K562 (cell line): ENCODE measurements around the gene UBE2H. TPM values are rescaled to one million over a fixed set of nuclear protein-coding genes. Genes with fewer than 3 reads are reported as not detected.

ENCODE experiments used
- ATF1 ChIP-seq, 2 experiments: fragments of 450-650 bp in 1 of 2; IDR thresholded peaks; 2 replicates each; pipeline ENCODE4 v1.6.1; 2016; ENCODE audit warnings: missing compliant biosample characterization in 1 of 2, missing genetic modification characterization in 1 of 2
- CBFB ChIP-seq: sonication (generic); formaldehyde crosslinking; IDR thresholded peaks from 2 replicates; pipeline ENCODE4 v1.4.0; 2020; ENCODE audit warnings: mild to moderate bottlenecking, missing genetic modification reagents
- CTBP1 ChIP-seq: fragments of 450-650 bp; IDR thresholded peaks from 2 replicates; pipeline ENCODE4 v1.6.1; 2016; ENCODE audit warnings: borderline replicate concordance
- CXXC5 ChIP-seq: fragments of 250-450 bp; sonication (Bioruptor Pico); IDR thresholded peaks from 2 replicates; pipeline ENCODE4 v1.8.0; 2022; ENCODE audit warnings: inconsistent platforms, mild to moderate bottlenecking, moderate library complexity
- E2F3 ChIP-seq: fragments of 250-450 bp; sonication (Bioruptor Pico); IDR thresholded peaks from 2 replicates; pipeline ENCODE4 v1.4.0; 2020; ENCODE audit warnings: mild to moderate bottlenecking
- ESRRA ChIP-seq: fragments of 450-650 bp; IDR thresholded peaks from 2 replicates; pipeline ENCODE4 v1.6.1; 2014; ENCODE audit warnings: low read depth, mild to moderate bottlenecking, moderate library complexity, borderline replicate concordance
- HSF4 ChIP-seq: fragments of 250-450 bp; sonication (Bioruptor Pico); IDR thresholded peaks from 2 replicates; pipeline ENCODE4 v2.1.2; 2022; ENCODE audit warnings: mild to moderate bottlenecking, moderate library complexity, borderline replicate concordance
- LEF1 ChIP-seq: fragments of 450-650 bp; IDR thresholded peaks from 2 replicates; pipeline ENCODE4 v1.6.1; 2016; ENCODE audit warnings: mild to moderate bottlenecking
- MED1 ChIP-seq: sonication (generic); formaldehyde crosslinking; IDR thresholded peaks from 2 replicates; pipeline ENCODE4 v1.8.1; 2023; ENCODE audit warnings: missing genetic modification reagents, borderline replicate concordance
- NBN ChIP-seq: fragments of 450-650 bp; IDR thresholded peaks from 2 replicates; pipeline ENCODE4 v1.6.1; 2016; ENCODE audit warnings: low read depth, mild to moderate bottlenecking
- NFE2 ChIP-seq: IDR thresholded peaks from 2 replicates; pipeline ENCODE4 v1.6.1; 2014; ENCODE audit warnings: antibody characterized with exemption, low read depth
- POLR3G ChIP-seq: IDR thresholded peaks from 2 replicates; pipeline ENCODE4 v1.6.1; 2011; ENCODE audit not compliant: insufficient read length, insufficient replicate concordance; ENCODE audit errors: extremely low read depth
- RBM34 ChIP-seq: fragments of 200-400 bp; formaldehyde crosslinking; IDR thresholded peaks from 2 replicates; pipeline ENCODE4 v1.6.1; 2018; ENCODE audit warnings: low read length, borderline replicate concordance; ENCODE audit not compliant: insufficient read depth
- SAFB2 ChIP-seq: fragments of 200-400 bp; formaldehyde crosslinking; IDR thresholded peaks from 2 replicates; pipeline ENCODE4 v1.6.1; 2018; ENCODE audit warnings: borderline replicate concordance, low read length, low read depth, moderate library complexity; ENCODE audit not compliant: severe bottlenecking
- SMAD1 ChIP-seq: fragments of 150-350 bp; IDR thresholded peaks from 2 replicates; pipeline ENCODE4 v1.6.1; 2014; ENCODE audit warnings: low read length, low read depth; ENCODE audit not compliant: partially characterized antibody
- TAF7 ChIP-seq: fragments of 450-650 bp; IDR thresholded peaks from 2 replicates; pipeline ENCODE4 v1.6.1; 2016; ENCODE audit warnings: missing genetic modification characterization, missing compliant biosample characterization
- TBP ChIP-seq: optimal IDR thresholded peaks from 2 replicates; pipeline ENCODE3; 2011; ENCODE audit warnings: low read depth, low read length, improper control_type of control experiment
- TEAD4 ChIP-seq, 2 experiments: sonication (generic) in 1 of 2; formaldehyde crosslinking in 1 of 2; IDR thresholded peaks; 2 replicates each; pipeline versions ENCODE4 v1.6.1 to v1.8.0; 2012 to 2022; ENCODE audit warnings: borderline replicate concordance in 1 of 2, inconsistent platforms in 1 of 2, low read length in 1 of 2, mild to moderate bottlenecking in 1 of 2, missing genetic modification reagents in 1 of 2
- TGIF2 ChIP-seq: sonication (generic); formaldehyde crosslinking; IDR thresholded peaks from 2 replicates; pipeline ENCODE4 v1.8.1; 2022; ENCODE audit warnings: mild to moderate bottlenecking, missing genetic modification reagents, moderate library complexity
- ZBTB7A ChIP-seq: IDR thresholded peaks from 2 replicates; pipeline ENCODE4 v1.6.1; 2011; ENCODE audit warnings: low read depth, mild to moderate bottlenecking, low read length, moderate library complexity, borderline replicate concordance; ENCODE audit not compliant: control insufficient read depth
- ZNF175 ChIP-seq: fragments of 200-800 bp; sonication (Bioruptor generic); IDR thresholded peaks from 2 replicates; pipeline ENCODE4 v1.6.1; 2016; ENCODE audit warnings: low read depth, mild to moderate bottlenecking, missing genetic modification characterization, missing compliant biosample characterization
- ZNF830 ChIP-seq: fragments of 250-450 bp; sonication (Bioruptor Pico); IDR thresholded peaks from 2 replicates; pipeline ENCODE4 v1.5.0; 2021; ENCODE audit warnings: mild to moderate bottlenecking
- polyA plus RNA-seq, 8 experiments: library from polyadenylated mRNA; depleted of rRNA in 4 of 8; stranded (reverse) in 5 of 8; unstranded in 3 of 8; fragments of >200 nt; fragmentation: Nextera tagmentation in 2 of 8; fragmentation: Illumina TruSeq in 1 of 8; extraction: Ambion mirVana in 2 of 8; extraction: Trizol in 1 of 8; gene quantifications; 2 replicates each; pipeline versions ENCODE4 v1.2.1 to v1.2.3, GENCODE V29; 2011 to 2014; ENCODE audit warnings: inconsistent platforms in 1 of 8, missing spikeins in 1 of 8
- total RNA-seq, 7 experiments: library from RNA; depleted of rRNA in 6 of 7; stranded (reverse); fragments of >200 nt in 6 of 7; fragmentation: Illumina TruSeq in 2 of 7; extraction: Trizol in 2 of 7; gene quantifications; 2 replicates each; pipeline versions ENCODE4 v1.2.1 to v1.2.3, GENCODE V29; 2011 to 2021; ENCODE audit warnings: low replicate concordance in 1 of 7
- TF ChIP-seq, protein P1 (sequence below): fragments of 450-650 bp; formaldehyde crosslinking; IDR thresholded peaks from 2 replicates; pipeline ENCODE4 v1.4.0; 2020; ENCODE audit warnings: mild to moderate bottlenecking, mixed read lengths
- TF ChIP-seq, protein P2 (sequence below): fragments of 200-800 bp; sonication (Bioruptor generic); IDR thresholded peaks from 2 replicates; pipeline ENCODE4 v1.6.1; 2017; ENCODE audit warnings: missing genetic modification characterization, missing compliant biosample characterization

The UBE2H gene
- total and polyA plus RNA-seq, 9 of the 15 experiments (the other 6 are each of a cell fraction or from before 2014, with no cell fraction given), result 6.3 to 33.0 (median 13.3) TPM

DNA sequence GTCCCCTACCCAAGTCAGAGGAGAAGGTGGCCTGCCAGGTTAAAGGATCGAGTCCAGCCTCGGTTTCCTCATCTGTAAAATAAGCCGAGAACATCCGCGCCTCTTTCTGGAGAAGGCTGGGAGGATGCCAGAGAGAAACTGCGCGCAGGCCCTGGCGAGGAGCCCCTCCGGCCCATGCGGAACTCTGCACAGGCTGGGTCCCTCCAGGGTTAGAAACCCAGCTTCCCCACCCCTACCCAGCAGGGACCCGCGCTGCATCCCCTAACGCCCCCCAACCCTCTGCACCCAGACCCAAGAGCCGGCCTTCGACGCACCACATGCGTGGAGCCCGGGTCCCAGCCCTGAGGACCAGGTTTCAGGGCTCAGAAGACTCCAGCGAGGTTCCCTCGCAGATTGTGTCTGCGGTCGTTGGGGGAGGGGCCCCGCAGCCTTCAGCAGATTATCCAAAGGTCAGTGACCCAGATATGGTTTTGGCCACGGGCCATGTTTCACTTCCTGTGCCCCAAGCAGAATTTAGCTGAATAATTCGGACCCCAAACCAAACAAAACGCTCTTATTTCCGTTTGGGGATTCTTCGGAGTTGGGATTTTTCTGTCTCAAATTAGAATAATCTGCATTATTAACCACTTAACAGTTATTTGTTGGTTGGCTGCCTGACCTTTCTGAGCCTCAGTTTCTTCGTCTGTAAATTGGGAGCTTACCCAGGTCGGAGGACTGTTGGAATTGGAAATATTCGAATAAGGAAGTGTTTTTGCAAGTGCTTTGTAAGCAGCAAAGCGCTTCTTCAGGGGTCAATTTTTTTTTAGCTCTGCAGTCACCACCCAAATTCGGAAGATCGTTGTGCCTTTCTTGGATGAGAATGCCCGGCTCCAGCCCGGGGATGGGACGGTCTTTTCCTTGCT is 167.7 kb downstream of the UBE2H start (continued):
- TF ChIP-seq E2F3 (CRISPR knock-in tag) (no peak), LEF1 (peak; percentile 81), TAF7 (tag) (no peak), TEAD4 (IDR thresholded peaks at IDR 0.05; ENCODE audit: low read length) (peak; percentile 69), TEAD4 (CRISPR knock-in tag; IDR thresholded peaks at IDR 0.05; ENCODE audit: borderline replicate concordance) (no peak), CTBP1 (peak; percentile 36; the same call in 1 of the 2 replicates), NBN (peak; percentile 32; the same call in 1 of the 2 replicates), ZNF175 (no peak), TBP (no peak), RBM34 (no peak), POLR3G (no peak), ZNF830 (no peak), NFE2 (peak; percentile 23; the same call in 1 of the 2 replicates), MED1 (CRISPR knock-in tag) (no peak), HSF4 (no peak), ATF1 (CRISPR knock-in tag; IDR thresholded peaks at IDR 0.05) (no peak), ATF1 (tag; IDR thresholded peaks at IDR 0.05) (0 out of 2 replicates have a peak, but pooled peaks have one; percentile 11), CXXC5 (CRISPR knock-in tag) (peak; percentile 69), ESRRA (peak; percentile 97), TGIF2 (CRISPR knock-in tag) (0 out of 2 replicates have a peak, but pooled peaks have one; percentile 34), SMAD1 (peak; percentile 60), SAFB2 (no peak), CBFB (CRISPR knock-in tag) (0 out of 2 replicates have a peak, but pooled peaks have one; percentile 71), ZBTB7A (peak; percentile 50; the same call in 1 of the 2 replicates)
- TF ChIP-seq, protein P1, sequence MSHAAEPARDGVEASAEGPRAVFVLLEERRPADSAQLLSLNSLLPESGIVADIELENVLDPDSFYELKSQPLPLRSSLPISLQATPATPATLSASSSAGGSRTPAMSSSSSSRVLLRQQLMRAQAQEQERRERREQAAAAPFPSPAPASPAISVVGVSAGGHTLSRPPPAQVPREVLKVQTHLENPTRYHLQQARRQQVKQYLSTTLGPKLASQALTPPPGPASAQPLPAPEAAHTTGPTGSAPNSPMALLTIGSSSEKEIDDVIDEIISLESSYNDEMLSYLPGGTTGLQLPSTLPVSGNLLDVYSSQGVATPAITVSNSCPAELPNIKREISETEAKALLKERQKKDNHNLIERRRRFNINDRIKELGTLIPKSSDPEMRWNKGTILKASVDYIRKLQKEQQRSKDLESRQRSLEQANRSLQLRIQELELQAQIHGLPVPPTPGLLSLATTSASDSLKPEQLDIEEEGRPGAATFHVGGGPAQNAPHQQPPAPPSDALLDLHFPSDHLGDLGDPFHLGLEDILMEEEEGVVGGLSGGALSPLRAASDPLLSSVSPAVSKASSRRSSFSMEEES (CRISPR knock-in tag), result no peak
- TF ChIP-seq, protein P2, sequence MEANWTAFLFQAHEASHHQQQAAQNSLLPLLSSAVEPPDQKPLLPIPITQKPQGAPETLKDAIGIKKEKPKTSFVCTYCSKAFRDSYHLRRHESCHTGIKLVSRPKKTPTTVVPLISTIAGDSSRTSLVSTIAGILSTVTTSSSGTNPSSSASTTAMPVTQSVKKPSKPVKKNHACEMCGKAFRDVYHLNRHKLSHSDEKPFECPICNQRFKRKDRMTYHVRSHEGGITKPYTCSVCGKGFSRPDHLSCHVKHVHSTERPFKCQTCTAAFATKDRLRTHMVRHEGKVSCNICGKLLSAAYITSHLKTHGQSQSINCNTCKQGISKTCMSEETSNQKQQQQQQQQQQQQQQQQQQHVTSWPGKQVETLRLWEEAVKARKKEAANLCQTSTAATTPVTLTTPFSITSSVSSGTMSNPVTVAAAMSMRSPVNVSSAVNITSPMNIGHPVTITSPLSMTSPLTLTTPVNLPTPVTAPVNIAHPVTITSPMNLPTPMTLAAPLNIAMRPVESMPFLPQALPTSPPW (CRISPR knock-in tag), result peak; percentile 58
